GM12891 (cell line): Measurements from ENCODE around the gene STK10.
A peak's percentile ranks its signal among the peaks of the same experiment; 100 is the strongest.

Experiments used
- DNase-seq: peaks from one replicate; pipeline ENCODE4 v3.0.0; 2011; ENCODE audit warnings: low spot score; ENCODE audit not compliant: insufficient read length
- FAIRE-seq: peaks from 2 replicates; lab custom pipeline; 2011; peaks lifted over from hg19 to GRCh38; lab: Jason Lieb, UNC
- PAX5 ChIP-seq: IDR thresholded peaks from 2 replicates; pipeline ENCODE4 v1.6.1; 2011; ENCODE audit warnings: low read length, moderate library complexity, mild to moderate bottlenecking; ENCODE audit not compliant: insufficient read depth, severe bottlenecking
- POLR2A ChIP-seq: IDR thresholded peaks from 2 replicates; pipeline ENCODE4 v1.6.1; 2011; ENCODE audit warnings: low read depth, low read length, control low read depth
- POLR2AphosphoS5 ChIP-seq: IDR thresholded peaks from 2 replicates; pipeline ENCODE4 v1.6.1; 2011; ENCODE audit warnings: low read depth, low read length, control low read depth
- POU2F2 ChIP-seq: IDR thresholded peaks from 2 replicates; pipeline ENCODE4 v1.6.1; 2011; ENCODE audit warnings: low read depth, mild to moderate bottlenecking, control low read depth, low read length, moderate library complexity
- SPI1 ChIP-seq: IDR thresholded peaks from 2 replicates; pipeline ENCODE4 v1.6.1; 2011; ENCODE audit warnings: low read depth, low read length, control low read depth
- TAF1 ChIP-seq: IDR thresholded peaks from 2 replicates; pipeline ENCODE4 v1.6.1; 2011; ENCODE audit warnings: low read depth, low read length, control low read depth

STK10 gene

GRCh38 chr5:172093965-172094364 is 94.1 kb downstream of the STK10 start:
- DNase-seq: no peak
- no peak for FAIRE-seq
- TF ChIP-seq TAF1: no peak
- TF ChIP-seq PAX5: no peak
- no peak for TF ChIP-seq POLR2A
- no peak for TF ChIP-seq POU2F2
- TF ChIP-seq POLR2AphosphoS5: no peak
- TF ChIP-seq SPI1: no peak

- TF ChIP-seq SPI1 (no peak), POLR2A (no peak), TAF1 (no peak), POLR2AphosphoS5 (no peak), PAX5 (no peak), POU2F2 (no peak)
- DNase-seq (no peak), FAIRE-seq (no peak)
Measured at GRCh38 chr5:172093559-172093958, 94.5 kb downstream of the STK10 start.

GRCh38 chr5:172091956-172092732 is 95.9 kb downstream of the STK10 start:
- TF ChIP-seq TAF1 (no peak), SPI1 (no peak), POLR2A (no peak), POU2F2 (no peak), POLR2AphosphoS5 (no peak), PAX5 (no peak)
- DNase-seq (no peak), FAIRE-seq (no peak)

- FAIRE-seq (no peak), DNase-seq (no peak)
- TF ChIP-seq PAX5 (no peak), TAF1 (no peak), POU2F2 (no peak), POLR2A (no peak), POLR2AphosphoS5 (no peak), SPI1 (no peak)
Measured at GRCh38 chr5:172090976-172091547, 97.0 kb downstream of the STK10 start.

GRCh38 chr5:172089298-172090117 is 98.5 kb downstream of the STK10 start:
- FAIRE-seq (no peak), DNase-seq (no peak)
- no peak for TF ChIP-seq SPI1
- no peak for TF ChIP-seq POU2F2
- TF ChIP-seq POLR2AphosphoS5: no peak
- no peak for TF ChIP-seq TAF1
- no peak for TF ChIP-seq POLR2A
- TF ChIP-seq PAX5: no peak

- DNase-seq (no peak), FAIRE-seq (peak; percentile 13)
- TF ChIP-seq SPI1: no peak
- TF ChIP-seq TAF1: no peak
- TF ChIP-seq PAX5: no peak
- TF ChIP-seq POLR2A: no peak
- TF ChIP-seq POLR2AphosphoS5: no peak
- no peak for TF ChIP-seq POU2F2
Measured at GRCh38 chr5:172088801-172089200, 99.2 kb downstream of the STK10 start.

GRCh38 chr5:172086194-172086975 is 101.6 kb downstream of the STK10 start:
- TF ChIP-seq TAF1 (no peak), POU2F2 (no peak), PAX5 (no peak), POLR2A (no peak), SPI1 (no peak), POLR2AphosphoS5 (no peak; the same call in 1 of the 2 replicates)
- FAIRE-seq (no peak), DNase-seq (no peak)

- TF ChIP-seq POLR2AphosphoS5: 0 out of 2 replicates have a peak, but pooled peaks have one; percentile 46
- no peak for TF ChIP-seq TAF1
- DNase-seq: no peak
- FAIRE-seq: no peak
Measured at GRCh38 chr5:172085738-172086137, 102.3 kb downstream of the STK10 start.
